ENCODE results near the gene SLC26A9.
A peak's percentile ranks its signal among the peaks of the same experiment; 100 is the strongest.
"Not testable (repeated sequence)": the region's sequence is repeated elsewhere in the genome, so short reads cannot be mapped to it uniquely, and the experiment has no call there.

The SLC26A9 gene

DNA sequence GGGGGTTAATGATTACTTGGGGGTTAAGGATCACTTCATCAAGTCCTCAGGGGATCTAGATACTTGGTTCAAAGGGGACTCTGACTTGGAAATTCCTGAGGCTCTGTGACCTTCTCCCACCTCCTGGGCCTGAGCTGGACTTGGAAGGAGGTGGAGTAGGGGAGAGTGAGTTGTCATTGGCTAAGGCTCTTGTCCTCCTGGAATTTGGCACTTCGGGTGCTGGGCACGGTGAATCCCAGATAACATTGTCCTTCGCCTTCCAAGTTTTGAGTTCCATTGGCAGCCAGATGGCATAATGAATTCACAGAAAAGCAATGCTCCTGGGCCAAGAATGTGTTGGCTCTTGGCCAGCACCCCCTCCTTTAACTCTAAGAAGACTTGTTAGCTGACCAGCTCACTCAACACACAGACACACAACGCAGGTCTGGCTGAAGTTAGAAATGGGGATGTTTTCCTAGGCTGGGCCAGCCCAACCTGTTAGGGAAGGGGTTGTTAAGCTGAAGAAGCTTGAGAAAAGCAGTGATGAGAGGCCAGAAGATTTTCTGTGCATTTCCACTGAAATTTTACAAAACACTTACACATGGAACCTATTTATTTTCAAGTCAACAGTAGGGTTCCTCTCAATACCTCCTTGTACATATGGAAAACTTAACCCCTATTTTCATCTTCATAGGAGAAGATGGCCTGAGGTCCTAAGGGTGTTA, 29.7 kb downstream of the SLC26A9 start:
- DNase-seq, result peak; percentile 49 to 84
- no peaks in the 10 kb centered on the region for H3K27me3 ChIP-seq
- intact Hi-C loops (cut with DNase I; ENCODE audit: low total_unique reads), result no loop called here
- TF ChIP-seq, protein P1, sequence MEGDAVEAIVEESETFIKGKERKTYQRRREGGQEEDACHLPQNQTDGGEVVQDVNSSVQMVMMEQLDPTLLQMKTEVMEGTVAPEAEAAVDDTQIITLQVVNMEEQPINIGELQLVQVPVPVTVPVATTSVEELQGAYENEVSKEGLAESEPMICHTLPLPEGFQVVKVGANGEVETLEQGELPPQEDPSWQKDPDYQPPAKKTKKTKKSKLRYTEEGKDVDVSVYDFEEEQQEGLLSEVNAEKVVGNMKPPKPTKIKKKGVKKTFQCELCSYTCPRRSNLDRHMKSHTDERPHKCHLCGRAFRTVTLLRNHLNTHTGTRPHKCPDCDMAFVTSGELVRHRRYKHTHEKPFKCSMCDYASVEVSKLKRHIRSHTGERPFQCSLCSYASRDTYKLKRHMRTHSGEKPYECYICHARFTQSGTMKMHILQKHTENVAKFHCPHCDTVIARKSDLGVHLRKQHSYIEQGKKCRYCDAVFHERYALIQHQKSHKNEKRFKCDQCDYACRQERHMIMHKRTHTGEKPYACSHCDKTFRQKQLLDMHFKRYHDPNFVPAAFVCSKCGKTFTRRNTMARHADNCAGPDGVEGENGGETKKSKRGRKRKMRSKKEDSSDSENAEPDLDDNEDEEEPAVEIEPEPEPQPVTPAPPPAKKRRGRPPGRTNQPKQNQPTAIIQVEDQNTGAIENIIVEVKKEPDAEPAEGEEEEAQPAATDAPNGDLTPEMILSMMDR (IDR thresholded peaks at IDR 0.05), result no peak
- H3K27ac ChIP-seq, result peak overlapping the region; percentile 27 to 68
- peaks cover 0 to 57% (median 35%) of the 10 kb centered on the region in 4 donors for H3K4me1 ChIP-seq
- H3K4me3 ChIP-seq, result no peak overlapping the region
- no peaks in the 10 kb centered on the region for H3K36me3 ChIP-seq
- H3K9me3 ChIP-seq, result no peaks in the 10 kb centered on the region

DNA sequence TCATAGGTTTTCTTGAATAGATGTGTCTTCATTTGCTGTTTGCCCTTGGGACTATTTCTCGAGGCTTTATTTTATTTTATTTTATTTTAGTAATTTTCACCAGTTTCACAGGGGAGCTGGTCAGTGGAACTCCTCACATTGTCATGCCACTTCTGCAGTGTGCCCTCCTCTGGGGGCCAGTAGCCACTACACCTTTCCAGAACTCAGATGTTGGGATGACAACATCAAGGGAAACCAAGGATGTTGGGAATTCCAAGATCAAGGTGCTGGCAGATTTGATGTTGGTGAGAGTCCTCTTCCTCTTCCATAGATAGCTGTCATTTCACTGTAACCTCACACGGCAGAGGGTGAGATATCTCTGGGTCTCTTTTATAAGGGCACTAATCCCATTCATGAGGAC, 35.5 kb downstream of the SLC26A9 start:
- Histone ChIP-seq H3K4me1 (peaks cover 0 to 3% (median under 1%) of the 10 kb centered on the region in 4 donors), H3K27ac (no peak overlapping the region), H3K9me3 (no peaks in the 10 kb centered on the region), H3K27me3 (no peaks in the 10 kb centered on the region), H3K4me3 (no peak overlapping the region), H3K36me3 (no peaks in the 10 kb centered on the region)
- intact Hi-C loops (cut with DNase I; ENCODE audit: low total_unique reads), result no loop called here
- no peak for DNase-seq
- TF ChIP-seq, protein P1 (IDR thresholded peaks at IDR 0.05), result peak in 1 of 2 experiments; percentile 19

DNA sequence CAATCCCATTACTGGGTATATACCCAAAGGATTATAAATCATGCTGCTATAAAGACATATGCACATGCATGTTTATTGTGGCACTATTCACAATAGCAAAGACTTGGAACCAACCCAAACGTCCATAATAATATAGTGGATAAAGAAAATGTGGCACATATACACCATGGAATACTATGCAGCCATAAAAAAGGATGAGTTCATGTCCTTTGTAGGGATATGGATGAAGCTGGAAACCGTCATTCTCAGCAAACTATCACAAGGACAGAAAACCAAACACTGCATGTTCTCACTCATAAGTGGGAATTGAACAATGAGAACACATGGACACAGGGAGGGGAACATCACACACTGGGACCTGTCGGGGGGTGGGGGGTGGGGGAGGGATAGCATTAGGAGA, 38.2 kb downstream of the SLC26A9 start:
- H3K27ac ChIP-seq; intact Hi-C loops (cut with DNase I; ENCODE audit: low total_unique reads); DNase-seq; H3K27me3 ChIP-seq; H3K4me1 ChIP-seq; H3K36me3 ChIP-seq; H3K4me3 ChIP-seq; H3K9me3 ChIP-seq: not testable (repeated sequence)

DNA sequence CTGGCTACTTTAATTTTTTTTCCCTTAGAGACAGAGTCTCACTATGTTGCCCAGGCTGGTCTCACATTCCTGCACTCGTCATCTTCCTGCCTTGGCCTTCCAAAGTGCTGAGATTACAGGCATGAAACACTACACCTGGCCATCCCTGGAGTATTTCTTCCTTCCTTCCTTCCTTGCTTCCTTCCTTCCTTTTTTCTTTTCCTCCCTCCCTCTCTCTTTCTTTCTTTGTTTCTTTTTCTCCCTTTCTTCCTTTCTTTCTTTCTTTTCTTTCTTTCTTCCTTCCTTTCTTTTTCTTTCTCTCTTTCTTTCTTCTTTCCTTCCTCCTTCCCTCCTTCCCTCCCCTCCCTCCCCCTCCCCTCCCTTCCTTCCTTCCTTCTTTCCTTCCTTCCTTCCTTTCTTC, 46.9 kb downstream of the SLC26A9 start:
- no peaks in the 10 kb centered on the region for H3K9me3 ChIP-seq
- no peak overlapping the region for H3K4me3 ChIP-seq
- H3K27ac ChIP-seq, result no peak overlapping the region
- TF ChIP-seq, protein P1 (IDR thresholded peaks at IDR 0.05), result no peak
- H3K36me3 ChIP-seq, result no peaks in the 10 kb centered on the region
- no peaks in the 10 kb centered on the region for H3K27me3 ChIP-seq
- intact Hi-C loops (cut with DNase I; ENCODE audit: low total_unique reads), result no loop called here
- no peaks in the 10 kb centered on the region for H3K4me1 ChIP-seq
- DNase-seq, result no peak

DNA sequence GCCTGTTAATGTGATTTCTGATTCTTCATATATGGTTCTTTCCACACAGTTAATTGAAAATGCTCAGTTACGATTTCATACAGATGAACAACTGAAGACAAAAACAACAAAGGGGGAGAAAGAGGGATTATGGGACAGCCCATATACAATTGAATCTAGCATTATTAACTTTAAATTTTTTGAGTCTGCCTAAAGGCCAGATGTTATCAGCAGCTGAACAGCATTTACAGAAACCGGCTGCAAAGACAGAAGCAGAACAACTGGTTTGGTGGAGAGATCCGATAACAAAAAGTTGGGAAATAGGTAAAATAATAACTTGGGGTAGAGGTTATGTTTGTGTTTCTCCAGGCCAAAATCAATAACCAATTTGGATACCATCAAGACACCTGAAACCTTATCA, 49.1 kb downstream of the SLC26A9 start:
- H3K27me3 ChIP-seq; H3K36me3 ChIP-seq; H3K9me3 ChIP-seq; DNase-seq; H3K27ac ChIP-seq; H3K4me3 ChIP-seq; H3K4me1 ChIP-seq; intact Hi-C loops (cut with DNase I; ENCODE audit: low total_unique reads): not testable (repeated sequence)

DNA sequence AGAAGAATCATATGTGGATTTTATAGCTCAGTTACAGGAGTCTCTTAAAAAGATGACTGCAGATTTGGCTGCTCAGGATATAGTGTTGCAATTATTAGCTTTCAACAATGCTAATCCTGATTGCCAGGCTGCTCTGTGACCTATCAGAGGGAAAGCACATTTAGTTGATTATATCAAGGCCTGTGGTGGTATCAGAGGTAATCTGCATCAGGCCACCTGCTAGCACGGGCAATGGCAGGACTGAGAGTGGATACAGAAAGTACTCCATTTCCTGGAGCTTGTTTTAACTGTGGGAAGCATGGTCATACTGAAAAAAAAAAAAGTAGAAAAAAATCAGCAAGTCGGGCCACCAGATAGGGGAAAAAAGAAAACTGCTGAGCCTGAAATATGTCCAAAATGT, 51.1 kb downstream of the SLC26A9 start:
- intact Hi-C loops (cut with DNase I; ENCODE audit: low total_unique reads); DNase-seq; H3K27me3 ChIP-seq; H3K36me3 ChIP-seq; H3K4me3 ChIP-seq; H3K9me3 ChIP-seq; H3K27ac ChIP-seq; H3K4me1 ChIP-seq: not testable (repeated sequence)

DNA sequence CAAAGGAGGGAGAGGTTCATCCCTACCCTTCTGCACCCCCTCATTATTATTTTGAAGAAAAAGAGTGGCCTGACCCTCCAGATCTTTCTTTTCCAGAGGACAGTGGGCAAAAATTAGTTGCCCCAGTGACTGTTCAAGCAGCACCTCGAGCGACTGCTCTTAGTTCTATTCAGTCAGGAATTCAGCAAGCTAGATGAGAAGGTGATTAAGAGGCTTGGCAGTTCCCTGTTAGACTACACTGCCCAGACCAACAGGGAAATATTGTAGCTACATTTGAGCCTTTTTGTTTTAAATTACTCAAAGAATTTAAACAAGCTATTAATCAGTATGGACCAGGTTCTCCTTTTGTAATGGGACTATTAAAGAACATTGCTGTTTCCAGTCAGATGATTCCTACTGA, 51.8 kb downstream of the SLC26A9 start:
- H3K4me3 ChIP-seq; H3K9me3 ChIP-seq; H3K27ac ChIP-seq; intact Hi-C loops (cut with DNase I; ENCODE audit: low total_unique reads); H3K36me3 ChIP-seq; H3K4me1 ChIP-seq; H3K27me3 ChIP-seq; DNase-seq: not testable (repeated sequence)

DNA sequence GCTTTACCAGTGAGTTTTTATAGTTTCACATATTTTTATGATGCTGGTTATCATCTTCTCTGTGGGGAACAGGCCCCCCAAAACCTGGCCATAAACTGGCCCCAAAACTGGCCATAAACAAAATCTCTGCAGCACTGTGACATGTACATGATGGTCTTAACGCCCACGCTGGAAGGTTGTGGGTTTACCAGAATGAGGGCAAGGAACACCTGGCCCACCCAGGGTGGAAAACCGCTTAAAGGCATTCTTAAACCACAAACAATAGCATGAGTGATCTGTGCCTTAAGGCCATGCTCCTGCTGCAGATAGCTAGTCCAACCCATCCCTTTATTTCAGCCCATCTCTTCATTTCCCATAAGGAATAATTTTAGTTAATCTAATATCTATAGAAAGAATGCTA, 52.6 kb downstream of the SLC26A9 start:
- H3K4me3 ChIP-seq; intact Hi-C loops (cut with DNase I; ENCODE audit: low total_unique reads); DNase-seq; H3K36me3 ChIP-seq; H3K4me1 ChIP-seq; H3K27me3 ChIP-seq; H3K27ac ChIP-seq; H3K9me3 ChIP-seq: not testable (repeated sequence)

DNA sequence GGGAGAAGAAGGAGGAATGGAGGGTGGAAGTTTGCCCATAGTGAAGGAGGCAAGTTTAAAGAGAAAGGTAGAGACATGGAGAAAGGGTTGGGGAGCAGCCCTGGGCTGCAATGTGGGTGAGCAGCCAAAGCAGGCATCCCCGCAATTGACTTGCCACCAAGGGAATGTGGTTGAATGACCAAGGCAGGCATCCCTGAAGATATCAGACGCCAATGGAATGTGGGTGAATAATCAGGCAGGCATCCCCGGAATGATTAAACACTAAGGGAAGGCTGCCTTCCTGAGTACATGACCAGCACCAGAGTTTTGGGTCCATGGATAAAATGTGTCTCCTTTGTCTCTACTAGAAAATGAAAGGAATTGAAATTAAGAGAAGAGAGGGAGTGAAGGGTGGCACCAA, 53.5 kb downstream of the SLC26A9 start:
- intact Hi-C loops (cut with DNase I; ENCODE audit: low total_unique reads), result not testable (repeated sequence)

DNA sequence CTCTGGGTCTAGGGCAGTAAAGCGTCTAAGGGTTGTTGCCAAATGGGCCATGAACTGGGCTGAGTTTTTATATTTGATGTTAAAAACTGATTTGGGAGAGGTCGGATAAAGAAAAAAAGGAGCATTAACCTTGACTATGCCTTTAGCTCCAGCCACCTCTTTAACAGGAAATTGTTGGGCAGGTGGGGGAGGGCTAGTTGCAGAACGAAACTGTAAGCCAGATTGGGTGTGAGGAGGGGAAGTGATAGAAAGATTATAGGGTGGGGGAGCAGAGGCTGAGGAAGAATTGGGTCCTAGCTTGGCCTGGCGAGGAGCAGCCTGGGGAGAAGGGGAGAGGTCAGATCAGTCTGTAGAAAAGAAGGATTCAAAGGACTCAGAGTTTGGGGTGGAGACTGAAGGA, 54.2 kb downstream of the SLC26A9 start:
- H3K4me1 ChIP-seq; H3K27ac ChIP-seq; DNase-seq; intact Hi-C loops (cut with DNase I; ENCODE audit: low total_unique reads); H3K36me3 ChIP-seq; H3K9me3 ChIP-seq; H3K4me3 ChIP-seq; H3K27me3 ChIP-seq: not testable (repeated sequence)

More for the DNA sequence above, 53.5 kb downstream of the SLC26A9 start:
- DNase-seq, H3K27ac ChIP-seq, H3K4me1 ChIP-seq, H3K4me3 ChIP-seq, H3K36me3 ChIP-seq, H3K27me3 ChIP-seq, H3K9me3 ChIP-seq: not testable (repeated sequence)
